K562 (cell line): ENCODE data around the gene OTULIN. TPM values are rescaled to one million over a fixed set of nuclear protein-coding genes. Genes with fewer than 3 reads are reported as not detected.

ENCODE experiments used
- ASH1L ChIP-seq: fragments of 450-650 bp; IDR thresholded peaks from 2 replicates; pipeline ENCODE4 v1.6.1; 2018; ENCODE audit warnings: borderline replicate concordance, mild to moderate bottlenecking, low read depth; ENCODE audit not compliant: partially characterized antibody
- BCLAF1 ChIP-seq, 2 experiments: fragments of 450-650 bp in 1 of 2; IDR thresholded peaks; 2 replicates each; pipeline ENCODE4 v1.6.1; 2011 to 2017; ENCODE audit warnings: low read depth in 2 of 2, antibody characterized with exemption in 1 of 2, borderline replicate concordance in 1 of 2, low read length in 1 of 2, mild to moderate bottlenecking in 1 of 2, mixed read lengths in 1 of 2; ENCODE audit not compliant: control insufficient read depth in 1 of 2
- E2F8 ChIP-seq: fragments of 450-650 bp; IDR thresholded peaks from 2 replicates; pipeline ENCODE4 v1.7.1; 2018; ENCODE audit warnings: mild to moderate bottlenecking, low read depth; ENCODE audit not compliant: partially characterized antibody
- HIVEP1 ChIP-seq: fragments of 250-450 bp; sonication (Bioruptor Pico); IDR thresholded peaks from 2 replicates; pipeline ENCODE4 v1.4.0; 2020; ENCODE audit warnings: mild to moderate bottlenecking
- MAFG ChIP-seq: fragments of 450-650 bp; conservative IDR thresholded peaks from 2 replicates; pipeline ENCODE4 v1.6.1; 2016; ENCODE audit warnings: missing genetic modification characterization, missing compliant biosample characterization
- NFE2L1 ChIP-seq: fragments of 450-650 bp; IDR thresholded peaks from 2 replicates; pipeline ENCODE4 v1.6.1; 2016; ENCODE audit warnings: missing genetic modification characterization, low read depth, mild to moderate bottlenecking, missing compliant biosample characterization, moderate library complexity, borderline replicate concordance
- POU5F1 ChIP-seq: fragments of 150-350 bp; IDR thresholded peaks from 2 replicates; pipeline ENCODE4 v1.6.1; 2014; ENCODE audit warnings: borderline replicate concordance, low read length, low read depth, mild to moderate bottlenecking; ENCODE audit not compliant: partially characterized antibody
- SP2 ChIP-seq: IDR thresholded peaks from 2 replicates; pipeline ENCODE4 v1.6.1; 2011; ENCODE audit warnings: mild to moderate bottlenecking, low read depth, low read length, moderate library complexity; ENCODE audit not compliant: poor library complexity, severe bottlenecking; ENCODE audit errors: extremely low read depth
- ZBED1 ChIP-seq: IDR thresholded peaks from 2 replicates; pipeline ENCODE4 v1.6.1; 2014
- ZC3H4 ChIP-seq: sonication (generic); formaldehyde crosslinking; IDR thresholded peaks from 2 replicates; pipeline ENCODE4 v1.9.0; 2021; ENCODE audit warnings: missing genetic modification reagents, borderline replicate concordance
- ZNF175 ChIP-seq: fragments of 200-800 bp; sonication (Bioruptor generic); IDR thresholded peaks from 2 replicates; pipeline ENCODE4 v1.6.1; 2016; ENCODE audit warnings: low read depth, mild to moderate bottlenecking, missing genetic modification characterization, missing compliant biosample characterization
- polyA plus RNA-seq, 8 experiments: library from polyadenylated mRNA; depleted of rRNA in 4 of 8; stranded (reverse) in 5 of 8; unstranded in 3 of 8; fragments of >200 nt; fragmentation: Nextera tagmentation in 2 of 8; fragmentation: Illumina TruSeq in 1 of 8; extraction: Ambion mirVana in 2 of 8; extraction: Trizol in 1 of 8; gene quantifications; 2 replicates each; pipeline versions ENCODE4 v1.2.1 to v1.2.3, GENCODE V29; 2011 to 2014; ENCODE audit warnings: inconsistent platforms in 1 of 8, missing spikeins in 1 of 8
- total RNA-seq, 7 experiments: library from RNA; depleted of rRNA in 6 of 7; stranded (reverse); fragments of >200 nt in 6 of 7; fragmentation: Illumina TruSeq in 2 of 7; extraction: Trizol in 2 of 7; gene quantifications; 2 replicates each; pipeline versions ENCODE4 v1.2.1 to v1.2.3, GENCODE V29; 2011 to 2021; ENCODE audit warnings: low replicate concordance in 1 of 7
- TF ChIP-seq, protein P1 (sequence below): fragments of 250-450 bp; sonication (Bioruptor Pico); IDR thresholded peaks from 2 replicates; pipeline ENCODE4 v1.8.0; 2022; ENCODE audit warnings: inconsistent platforms, mild to moderate bottlenecking, moderate library complexity, borderline replicate concordance
- TF ChIP-seq, protein P2 (sequence below): fragments of 450-650 bp; formaldehyde crosslinking; conservative IDR thresholded peaks from 2 replicates; pipeline ENCODE4 v1.4.0; 2022; ENCODE audit warnings: mild to moderate bottlenecking, missing genetic modification characterization
- TF ChIP-seq, protein P3 (sequence below): fragments of 250-450 bp; sonication (Bioruptor Pico); IDR thresholded peaks from 2 replicates; pipeline ENCODE4 v1.5.0; 2020; ENCODE audit warnings: mild to moderate bottlenecking, borderline replicate concordance

OTULIN gene
- total and polyA plus RNA-seq, 9 of the 15 experiments (the other 6 are each of a cell fraction or from before 2014, with no cell fraction given): 3.3 to 33.6 (median 20.1) TPM

- no peak for TF ChIP-seq MAFG (tag)
- no peak for TF ChIP-seq BCLAF1 (IDR thresholded peaks at IDR 0.05; ENCODE audit: borderline replicate concordance in 1 of 2, control insufficient read depth in 1 of 2, low read depth in 2 of 2, low read length in 1 of 2)
- no peak for TF ChIP-seq HIVEP1 (CRISPR knock-in tag)
- no peak for TF ChIP-seq E2F8
- TF ChIP-seq ASH1L: no peak
- peak; percentile 67; the same call in 1 of the 2 replicates for TF ChIP-seq ZNF175 (CRISPR knock-in tag)
- no peak for TF ChIP-seq POU5F1
- TF ChIP-seq, protein P1, sequence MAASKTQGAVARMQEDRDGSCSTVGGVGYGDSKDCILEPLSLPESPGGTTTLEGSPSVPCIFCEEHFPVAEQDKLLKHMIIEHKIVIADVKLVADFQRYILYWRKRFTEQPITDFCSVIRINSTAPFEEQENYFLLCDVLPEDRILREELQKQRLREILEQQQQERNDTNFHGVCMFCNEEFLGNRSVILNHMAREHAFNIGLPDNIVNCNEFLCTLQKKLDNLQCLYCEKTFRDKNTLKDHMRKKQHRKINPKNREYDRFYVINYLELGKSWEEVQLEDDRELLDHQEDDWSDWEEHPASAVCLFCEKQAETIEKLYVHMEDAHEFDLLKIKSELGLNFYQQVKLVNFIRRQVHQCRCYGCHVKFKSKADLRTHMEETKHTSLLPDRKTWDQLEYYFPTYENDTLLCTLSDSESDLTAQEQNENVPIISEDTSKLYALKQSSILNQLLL (CRISPR knock-in tag): no peak
- TF ChIP-seq NFE2L1 (tag): no peak
- TF ChIP-seq, protein P2, sequence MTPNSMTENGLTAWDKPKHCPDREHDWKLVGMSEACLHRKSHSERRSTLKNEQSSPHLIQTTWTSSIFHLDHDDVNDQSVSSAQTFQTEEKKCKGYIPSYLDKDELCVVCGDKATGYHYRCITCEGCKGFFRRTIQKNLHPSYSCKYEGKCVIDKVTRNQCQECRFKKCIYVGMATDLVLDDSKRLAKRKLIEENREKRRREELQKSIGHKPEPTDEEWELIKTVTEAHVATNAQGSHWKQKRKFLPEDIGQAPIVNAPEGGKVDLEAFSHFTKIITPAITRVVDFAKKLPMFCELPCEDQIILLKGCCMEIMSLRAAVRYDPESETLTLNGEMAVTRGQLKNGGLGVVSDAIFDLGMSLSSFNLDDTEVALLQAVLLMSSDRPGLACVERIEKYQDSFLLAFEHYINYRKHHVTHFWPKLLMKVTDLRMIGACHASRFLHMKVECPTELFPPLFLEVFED (CRISPR knock-in tag): no peak
- TF ChIP-seq, protein P3, sequence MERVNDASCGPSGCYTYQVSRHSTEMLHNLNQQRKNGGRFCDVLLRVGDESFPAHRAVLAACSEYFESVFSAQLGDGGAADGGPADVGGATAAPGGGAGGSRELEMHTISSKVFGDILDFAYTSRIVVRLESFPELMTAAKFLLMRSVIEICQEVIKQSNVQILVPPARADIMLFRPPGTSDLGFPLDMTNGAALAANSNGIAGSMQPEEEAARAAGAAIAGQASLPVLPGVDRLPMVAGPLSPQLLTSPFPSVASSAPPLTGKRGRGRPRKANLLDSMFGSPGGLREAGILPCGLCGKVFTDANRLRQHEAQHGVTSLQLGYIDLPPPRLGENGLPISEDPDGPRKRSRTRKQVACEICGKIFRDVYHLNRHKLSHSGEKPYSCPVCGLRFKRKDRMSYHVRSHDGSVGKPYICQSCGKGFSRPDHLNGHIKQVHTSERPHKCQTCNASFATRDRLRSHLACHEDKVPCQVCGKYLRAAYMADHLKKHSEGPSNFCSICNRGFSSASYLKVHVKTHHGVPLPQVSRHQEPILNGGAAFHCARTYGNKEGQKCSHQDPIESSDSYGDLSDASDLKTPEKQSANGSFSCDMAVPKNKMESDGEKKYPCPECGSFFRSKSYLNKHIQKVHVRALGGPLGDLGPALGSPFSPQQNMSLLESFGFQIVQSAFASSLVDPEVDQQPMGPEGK (CRISPR knock-in tag): no peak
- TF ChIP-seq ZBED1: no peak; the same call in 1 of the 2 replicates
- TF ChIP-seq SP2: no peak
- no peak for TF ChIP-seq ZC3H4 (CRISPR knock-in tag)
Observed at GRCh38 chr5:14664270-14665100, at the start of gene OTULIN (continued).
